Fibroblast of skin of right biceps (primary cell): ENCODE results near the gene KRTAP10-11.
"Not testable (repeated sequence)": the region's sequence is repeated elsewhere in the genome, so short reads cannot be mapped to it uniquely, and the experiment has no call there.

Experiments
- DNase-seq: peaks from one replicate; pipeline ENCODE4 v3.0.0-alpha.2; 2013

Gene KRTAP10-11, protein sequence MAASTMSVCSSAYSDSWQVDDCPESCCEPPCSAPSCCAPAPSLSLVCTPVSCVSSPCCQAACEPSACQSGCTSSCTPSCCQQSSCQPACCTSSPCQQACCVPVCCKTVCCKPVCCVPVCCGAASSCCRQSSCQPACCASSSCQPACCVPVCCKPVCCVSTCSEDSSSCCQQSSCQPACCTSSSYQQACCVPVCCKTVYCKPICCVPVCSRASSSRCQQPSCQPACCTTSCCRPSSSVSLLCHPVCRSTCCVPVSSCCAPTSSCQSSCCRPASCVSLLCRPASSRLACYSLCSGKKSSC

GRCh38 chr21:44646366-44647221 lies at the start of gene KRTAP10-11:
TSS of gene KRTAP10-11 (plus strand) at chr21:44646414. CDS start at chr21:44646459, 45 bp downstream.
- not testable (repeated sequence) for DNase-seq

DNA sequence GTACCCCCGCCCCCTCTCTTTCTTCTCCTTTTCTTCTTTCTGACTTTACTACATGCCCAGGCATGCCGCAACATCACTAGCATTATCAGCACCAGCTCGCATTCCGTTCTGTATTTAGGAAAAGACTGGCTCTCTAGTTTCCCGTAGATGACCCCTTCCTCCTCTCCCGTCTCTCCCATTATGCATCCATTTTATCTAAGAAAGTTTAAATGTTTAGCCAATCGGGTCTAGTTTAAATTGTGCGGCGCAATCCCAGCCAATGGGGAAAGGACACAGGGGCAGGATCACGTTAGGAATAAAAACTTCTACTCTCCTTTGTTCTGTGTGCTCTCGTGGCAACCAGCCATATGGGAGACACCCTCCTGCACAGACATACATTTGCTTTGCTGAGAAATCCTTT lies 48.2 kb upstream of the KRTAP10-11 start:
- no peak for DNase-seq

DNA sequence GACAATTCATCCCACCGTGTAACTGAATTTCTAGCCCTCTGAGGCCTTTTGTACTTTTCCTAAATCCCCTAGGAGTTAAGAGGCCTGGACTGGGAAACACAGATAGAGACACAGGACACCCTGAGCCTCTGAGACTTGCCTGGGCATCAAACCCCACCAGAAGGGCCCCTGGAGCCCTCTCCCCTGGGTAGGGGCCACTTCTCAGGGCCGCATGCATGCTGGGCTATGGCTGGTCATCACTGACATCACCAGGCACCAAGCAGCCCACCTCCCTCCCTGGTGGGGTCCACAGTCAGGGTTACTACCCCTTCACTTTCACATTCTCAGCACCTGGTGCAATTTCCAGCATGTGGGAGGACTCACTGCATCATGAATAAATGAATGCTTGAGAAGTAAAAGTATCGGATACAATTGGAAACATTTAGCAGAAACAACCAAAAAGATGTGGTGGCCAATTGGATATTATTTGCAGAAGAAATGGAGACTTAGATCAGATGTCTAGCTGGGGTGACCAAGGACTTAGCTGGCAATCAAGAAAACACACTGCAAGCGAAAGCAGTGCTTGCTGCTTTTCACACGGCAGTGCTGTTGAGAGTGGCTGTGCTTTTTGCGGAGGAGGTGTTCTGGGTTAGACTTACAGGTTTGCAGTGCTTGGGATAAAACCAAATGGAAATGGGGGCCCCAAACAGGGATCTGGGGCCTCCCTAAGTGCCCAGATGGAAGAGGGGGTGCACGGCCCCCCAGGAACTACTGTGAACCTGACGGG lies 46.8 kb upstream of the KRTAP10-11 start:
- DNase-seq = no peak

DNA sequence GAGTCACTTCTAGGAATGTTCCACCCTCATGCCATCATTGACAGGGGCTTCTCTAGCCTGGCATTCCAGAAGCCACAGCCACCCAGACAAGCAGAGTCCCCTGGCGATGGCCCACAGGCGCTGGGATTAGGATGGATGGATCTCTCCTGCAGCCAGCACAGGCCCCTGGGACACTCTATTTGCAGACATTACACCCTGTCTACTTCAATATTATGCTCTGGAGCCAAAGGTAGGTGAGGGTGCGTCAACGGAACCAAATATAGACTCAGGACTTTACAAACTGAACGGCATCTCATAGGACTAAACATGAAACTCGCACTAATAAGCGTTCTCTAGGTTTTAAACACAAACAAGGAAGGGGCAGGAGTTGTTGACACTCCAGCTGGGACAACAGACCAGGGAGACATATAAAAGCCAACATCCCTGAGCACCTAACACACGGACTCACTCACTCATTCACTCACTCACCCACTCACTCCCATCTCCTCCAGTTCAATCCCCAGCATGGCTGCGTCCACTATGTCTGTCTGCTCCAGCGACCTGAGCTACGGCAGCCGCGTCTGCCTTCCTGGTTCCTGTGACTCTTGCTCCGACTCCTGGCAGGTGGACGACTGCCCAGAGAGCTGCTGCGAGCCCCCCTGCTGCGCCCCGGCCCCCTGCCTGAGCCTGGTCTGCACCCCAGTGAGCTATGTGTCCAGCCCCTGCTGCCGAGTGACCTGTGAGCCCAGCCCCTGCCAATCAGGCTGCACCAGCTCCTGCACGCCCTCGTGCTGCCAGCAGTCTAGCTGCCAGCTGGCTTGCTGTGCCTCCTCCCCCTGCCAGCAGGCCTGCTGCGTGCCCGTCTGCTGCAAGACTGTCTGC lies 45.9 kb upstream of the KRTAP10-11 start, which contains the start of gene KRTAP10-7:
Gene KRTAP10-7 (plus strand): TSS at position 480 of the 861 bp plus-strand sequence. CDS start 25 bp downstream, at position 505.
- DNase-seq = not testable (repeated sequence)

DNA sequence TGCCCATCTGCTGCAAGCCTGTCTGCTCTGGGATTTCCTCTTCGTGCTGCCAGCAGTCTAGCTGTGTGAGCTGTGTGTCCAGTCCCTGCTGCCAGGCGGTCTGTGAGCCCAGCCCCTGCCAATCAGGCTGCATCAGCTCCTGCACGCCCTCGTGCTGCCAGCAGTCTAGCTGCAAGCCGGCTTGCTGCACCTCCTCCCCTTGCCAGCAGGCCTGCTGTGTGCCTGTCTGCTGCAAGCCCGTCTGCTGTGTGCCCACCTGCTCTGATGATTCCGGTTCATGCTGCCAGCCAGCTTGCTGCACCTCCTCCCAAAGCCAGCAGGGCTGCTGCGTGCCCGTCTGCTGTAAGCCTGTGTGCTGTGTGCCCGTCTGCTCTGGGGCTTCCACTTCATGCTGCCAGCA lies 45.1 kb upstream of the KRTAP10-11 start:
- not testable (repeated sequence) for DNase-seq

- no peak for DNase-seq
Measured at GRCh38 chr21:44601596-44602462, 44.4 kb upstream of the KRTAP10-11 start.

DNA sequence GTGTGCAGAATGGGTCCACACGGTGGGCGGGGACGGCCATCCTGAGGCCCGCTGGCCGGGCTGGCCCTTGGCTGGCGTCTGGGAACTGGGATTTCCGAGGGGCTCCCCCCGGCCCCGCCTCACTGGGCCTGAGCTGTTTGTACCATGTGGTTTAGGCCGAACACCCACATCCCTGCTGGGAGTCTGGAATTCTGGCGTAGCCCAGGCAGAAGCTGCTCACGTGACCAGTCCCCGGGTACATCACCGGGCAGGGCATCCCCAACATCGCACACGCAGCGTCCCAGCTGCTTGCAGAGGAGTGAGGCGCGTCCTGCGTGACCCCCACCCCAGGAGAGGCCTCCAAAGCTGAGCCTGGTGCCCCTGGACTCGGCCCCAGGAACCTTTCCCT lies 43.8 kb upstream of the KRTAP10-11 start:
- no peak for DNase-seq

DNA sequence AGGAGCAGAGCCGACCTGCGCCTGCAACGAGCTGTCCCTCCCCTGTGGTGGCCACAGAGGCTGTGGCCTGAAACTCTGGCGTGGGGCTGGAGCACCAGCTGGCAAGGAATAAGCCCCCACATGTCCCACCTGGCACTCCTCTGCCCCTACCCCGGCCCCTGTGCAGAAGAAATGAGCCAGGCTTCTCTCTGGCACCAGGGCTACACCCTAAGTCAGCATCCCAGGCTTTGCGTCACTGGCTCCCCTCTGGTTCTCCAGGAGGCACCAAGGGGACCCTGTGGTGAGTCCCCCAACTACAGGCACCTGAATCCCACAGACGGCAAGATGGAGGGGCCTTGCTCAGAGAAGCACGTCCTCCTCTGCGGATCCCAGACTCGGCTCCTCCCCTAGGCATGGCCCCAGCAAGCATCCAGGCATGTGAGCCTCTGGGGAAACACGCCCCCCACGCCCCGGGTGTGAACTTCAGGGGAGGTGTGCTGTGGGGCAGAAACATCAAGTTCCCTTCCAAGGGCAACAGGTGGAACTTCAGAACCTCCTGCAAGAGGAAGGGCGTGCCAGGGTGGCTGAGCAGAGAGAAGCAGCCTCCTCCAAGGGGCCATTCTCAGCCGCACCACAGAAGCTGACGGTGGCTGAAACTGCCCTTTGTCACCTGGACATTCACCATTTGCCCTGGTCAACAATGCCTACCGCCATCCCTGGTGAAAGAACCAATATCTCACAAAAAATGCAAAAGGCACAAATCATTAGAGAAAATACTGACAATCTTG lies 42.9 kb upstream of the KRTAP10-11 start:
- DNase-seq = no peak

DNA sequence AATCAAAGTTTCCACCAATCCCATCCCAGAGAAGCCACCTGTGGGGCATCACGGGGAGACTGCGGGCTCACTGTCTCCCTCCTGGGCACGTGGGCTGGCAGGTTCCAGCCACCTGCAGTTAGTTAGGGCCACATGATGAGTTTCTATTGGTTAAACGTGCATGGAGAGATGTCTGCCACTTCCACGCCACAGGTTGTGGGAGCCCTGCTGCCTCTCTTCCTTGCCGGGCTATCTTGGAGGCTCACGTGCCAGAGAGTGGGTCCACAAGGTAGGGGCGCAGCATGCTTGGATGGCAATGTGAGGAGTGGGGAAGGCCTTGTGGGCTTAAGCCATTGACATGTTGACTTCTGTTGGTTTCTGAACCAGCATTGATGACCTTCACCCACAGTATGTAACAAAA lies 42.3 kb upstream of the KRTAP10-11 start:
- no peak for DNase-seq

GRCh38 chr21:44606495-44606894 lies 39.7 kb upstream of the KRTAP10-11 start:
- DNase-seq = no peak

- DNase-seq = no peak
Measured at GRCh38 chr21:44609193-44609592, 37.0 kb upstream of the KRTAP10-11 start.

- not testable (repeated sequence) for DNase-seq
Measured at GRCh38 chr21:44610157-44610843, 35.9 kb upstream of the KRTAP10-11 start.

DNA sequence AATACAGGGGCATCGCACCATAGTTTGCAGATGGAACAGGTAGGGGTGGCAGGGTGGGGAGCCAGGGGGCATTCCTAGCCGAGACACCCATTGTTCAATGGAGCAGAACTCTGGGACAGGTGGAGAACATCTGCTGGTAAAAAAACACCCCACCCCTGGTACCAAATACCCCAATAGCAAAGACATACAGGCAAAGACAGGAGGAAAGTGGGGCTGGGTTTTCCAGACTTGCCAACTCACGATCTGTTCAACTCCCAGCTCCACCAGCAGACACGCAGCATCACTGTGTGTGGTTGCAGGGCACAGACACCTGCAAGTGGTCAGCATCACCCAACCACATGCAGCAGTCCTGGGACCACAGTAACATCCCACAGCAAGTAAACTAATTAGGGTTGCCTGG lies 34.7 kb upstream of the KRTAP10-11 start:
- DNase-seq = no peak

GRCh38 chr21:44612029-44612486 lies 34.2 kb upstream of the KRTAP10-11 start, which contains the start of gene KRTAP10-8:
TSS of gene KRTAP10-8 (plus strand) at chr21:44612079. CDS start at chr21:44612101, 22 bp downstream.
- DNase-seq = no peak

GRCh38 chr21:44612669-44613229 lies 33.5 kb upstream of the KRTAP10-11 start:
- DNase-seq = no peak

- no peak for DNase-seq
Measured at GRCh38 chr21:44613386-44614155, 32.6 kb upstream of the KRTAP10-11 start.

DNA sequence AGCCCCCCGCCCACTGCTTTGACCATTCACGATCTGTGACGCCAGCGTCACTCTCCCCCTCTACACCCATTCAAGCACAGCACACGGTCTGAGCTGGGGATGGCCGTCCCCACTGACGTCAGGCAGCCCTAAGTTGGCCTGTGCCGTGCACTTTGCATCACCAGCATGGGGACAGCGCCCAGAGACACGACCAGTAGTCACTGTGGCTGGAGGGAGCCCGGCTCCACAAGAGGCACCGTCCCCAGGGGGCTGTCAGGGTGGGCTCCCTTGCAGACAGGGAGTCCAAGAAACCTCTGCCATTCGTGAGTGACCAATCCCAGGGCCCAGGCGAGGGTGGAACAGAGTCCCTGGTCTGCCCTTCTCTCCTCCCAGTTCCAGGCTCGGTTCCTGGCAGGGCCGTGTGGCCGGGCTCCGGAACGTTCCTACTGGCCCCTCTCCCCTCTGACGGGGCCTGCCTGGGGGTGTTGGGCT lies 32.0 kb upstream of the KRTAP10-11 start:
- DNase-seq = no peak

DNA sequence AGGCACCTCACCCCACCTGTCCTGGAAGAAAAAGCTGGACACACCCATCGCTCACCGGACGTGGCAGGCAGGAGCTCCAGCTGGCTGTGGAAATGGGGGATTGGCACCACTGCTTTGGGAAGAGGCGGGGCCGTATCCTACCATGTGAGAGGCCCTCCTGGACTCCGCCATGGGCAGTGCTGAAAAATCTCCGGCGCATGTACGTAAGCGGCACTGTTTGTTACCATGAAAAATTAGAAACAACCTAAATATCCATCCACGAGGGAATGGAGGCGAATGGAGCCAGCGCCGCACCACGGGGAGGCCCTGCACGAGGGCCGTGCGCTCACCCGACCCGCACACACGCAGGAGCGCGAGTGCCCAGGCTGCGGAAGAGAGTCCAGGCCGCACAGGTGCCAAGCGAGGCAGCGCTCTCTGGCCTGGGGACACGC lies 31.2 kb upstream of the KRTAP10-11 start:
- DNase-seq = no peak
